Measurements from ENCODE around the gene HTRA3.
A peak's percentile ranks its signal among the peaks of the same experiment; 100 is the strongest.

HTRA3 gene

GRCh38 chr4:8270418-8270771 is 841 bp downstream of the HTRA3 start:
- no peak for DNase-seq

- no peak for DNase-seq
Observed at GRCh38 chr4:8270912-8271815, 1.6 kb downstream of the HTRA3 start.

GRCh38 chr4:8271821-8272220 is 2.3 kb downstream of the HTRA3 start:
- no peak for DNase-seq

- no peak for DNase-seq
Observed at GRCh38 chr4:8272472-8273428, 3.2 kb downstream of the HTRA3 start.

- DNase-seq, result no peak
Observed at GRCh38 chr4:8273450-8273849, 3.9 kb downstream of the HTRA3 start.

- DNase-seq, result no peak
Observed at GRCh38 chr4:8274066-8274652, 4.6 kb downstream of the HTRA3 start.

GRCh38 chr4:8274765-8275547 is 5.4 kb downstream of the HTRA3 start:
- no peak for DNase-seq

- DNase-seq, result no peak
Observed at GRCh38 chr4:8275548-8275910, 6.0 kb downstream of the HTRA3 start.

- DNase-seq, result no peak
Observed at GRCh38 chr4:8276358-8277240, 7.0 kb downstream of the HTRA3 start.

- DNase-seq, result no peak
Observed at GRCh38 chr4:8277356-8278008, 7.9 kb downstream of the HTRA3 start.

- DNase-seq, result no peak
Observed at GRCh38 chr4:8278009-8278395, 8.4 kb downstream of the HTRA3 start.

GRCh38 chr4:8278421-8279287 is 9.1 kb downstream of the HTRA3 start:
- DNase-seq, result peak; percentile 34

GRCh38 chr4:8279321-8280157 is 10.0 kb downstream of the HTRA3 start:
- no peak for DNase-seq

- DNase-seq, result no peak
Observed at GRCh38 chr4:8280158-8280875, 10.8 kb downstream of the HTRA3 start.

GRCh38 chr4:8280876-8281440 is 11.4 kb downstream of the HTRA3 start:
- DNase-seq, result no peak

GRCh38 chr4:8281519-8282133 is 12.1 kb downstream of the HTRA3 start:
- no peak for DNase-seq

GRCh38 chr4:8282134-8282641 is 12.6 kb downstream of the HTRA3 start:
- no peak for DNase-seq

All from kidney glomerular epithelial cell (primary cell).